A549 (cell line): ENCODE measurements around the gene PLA2G1B.

ENCODE experiments used
- CEBPB ChIP-seq, 2 experiments: fragments of >200 bp in 1 of 2; sonication (Bioruptor Twin) in 1 of 2; formaldehyde crosslinking in 1 of 2; IDR thresholded peaks; 2 replicates each; pipeline ENCODE4 v1.6.1; 2012 to 2016
- CTCF ChIP-seq: fragments of >200 bp; sonication (Bioruptor Twin); formaldehyde crosslinking; IDR thresholded peaks from 3 replicates; pipeline ENCODE4 v1.5.1; 2016
- ESRRA ChIP-seq: fragments of 150-350 bp; IDR thresholded peaks from 2 replicates; pipeline ENCODE4 v1.6.1; 2014; ENCODE audit warnings: mild to moderate bottlenecking, low read length, borderline replicate concordance
- HDAC2 ChIP-seq: fragments of 200-600 bp; sonication (generic); IDR thresholded peaks from 2 replicates; pipeline ENCODE4 v1.6.1; 2016
- JUN ChIP-seq, 2 experiments: fragments of >200 bp; sonication (Bioruptor Twin); formaldehyde crosslinking; IDR thresholded peaks; 2 replicates in 1 of 2; 3 replicates in 1 of 2; pipeline ENCODE4 v1.6.1; 2016 to 2017
- MYC ChIP-seq: IDR thresholded peaks from 2 replicates; pipeline ENCODE4 v1.6.1; 2012; ENCODE audit warnings: mild to moderate bottlenecking, inconsistent platforms, low read length, improper control_type of control experiment, borderline replicate concordance
- NFE2L2 ChIP-seq: fragments of 150-350 bp; conservative IDR thresholded peaks from 2 replicates; pipeline ENCODE4 v1.6.1; 2014; ENCODE audit warnings: low read length
- PBX3 ChIP-seq: IDR thresholded peaks from 2 replicates; pipeline ENCODE4 v1.6.1; 2012
- POLR2A ChIP-seq: IDR thresholded peaks from 2 replicates; pipeline ENCODE4 v1.6.1; 2012; ENCODE audit warnings: mild to moderate bottlenecking, low read length
- RAD21 ChIP-seq, 2 experiments: fragments of >200 bp in 1 of 2; sonication (Bioruptor Twin) in 1 of 2; formaldehyde crosslinking in 1 of 2; IDR thresholded peaks in 1 of 2; conservative IDR thresholded peaks in 1 of 2; 2 replicates in 1 of 2; 3 replicates in 1 of 2; pipeline ENCODE4 v1.6.1; 2012 to 2018; ENCODE audit warnings: inconsistent platforms in 1 of 2
- RCOR1 ChIP-seq: fragments of 150-350 bp; IDR thresholded peaks from 2 replicates; pipeline ENCODE4 v1.6.1; 2014; ENCODE audit warnings: antibody characterized with exemption, low read length, low read depth
- TP53 ChIP-seq: fragments of 250-450 bp; sonication (Bioruptor Pico); IDR thresholded peaks from 2 replicates; pipeline ENCODE4 v1.5.0; 2021; ENCODE audit warnings: mild to moderate bottlenecking, moderate library complexity
- USF2 ChIP-seq: fragments of 450-650 bp; IDR thresholded peaks from 2 replicates; pipeline ENCODE4 v1.6.1; 2014; ENCODE audit warnings: antibody characterized with exemption
- ZFP36 ChIP-seq: fragments of 450-650 bp; IDR thresholded peaks from 2 replicates; pipeline ENCODE4 v1.6.1; 2014; ENCODE audit warnings: borderline replicate concordance; ENCODE audit not compliant: partially characterized antibody

- no peak for TF ChIP-seq PBX3
- no peak for TF ChIP-seq CEBPB (IDR thresholded peaks at IDR 0.05)
- no peak for TF ChIP-seq ZFP36
- no peak for TF ChIP-seq POLR2A
- TF ChIP-seq CTCF = no peak
- no peak for TF ChIP-seq RCOR1
- TF ChIP-seq JUN (IDR thresholded peaks at IDR 0.05) = no peak
- TF ChIP-seq USF2 = no peak
- no peak for TF ChIP-seq HDAC2
- no peak for TF ChIP-seq TP53 (CRISPR knock-in tag)
- no peak for TF ChIP-seq NFE2L2
- TF ChIP-seq ESRRA = no peak
- TF ChIP-seq MYC = no peak
- TF ChIP-seq RAD21 (conservative IDR thresholded peaks at IDR 0.05 in 1 of 2, IDR thresholded peaks at IDR 0.05 in 1 of 2) = no peak
Measured at GRCh38 chr12:120292411-120292660, 35.2 kb downstream of the PLA2G1B start.
